KG1 (cell line): ENCODE data around the gene GGA2.
"Not testable (repeated sequence)": the region's sequence is repeated elsewhere in the genome, so short reads cannot be mapped to it uniquely, and the experiment has no call there.

Experiments used
- DNase-seq: peaks from one replicate; lab custom pipeline; 2025; lab: John Stamatoyannopoulos, UW

The GGA2 gene

GRCh38 chr16:23523876-23524385 is 13.6 kb upstream of the GGA2 start:
- no peak for DNase-seq

- no peak for DNase-seq
These were observed 13.0 kb upstream of the GGA2 start for GRCh38 chr16:23523321-23523720.

GRCh38 chr16:23521965-23522364 is 11.7 kb upstream of the GGA2 start:
- DNase-seq = no peak

GRCh38 chr16:23521037-23521743 is 10.9 kb upstream of the GGA2 start:
- DNase-seq = no peak

- no peak for DNase-seq
These were observed 10.2 kb upstream of the GGA2 start for GRCh38 chr16:23520500-23520899.

- DNase-seq = no peak
These were observed 9.0 kb upstream of the GGA2 start for GRCh38 chr16:23519282-23519681.

GRCh38 chr16:23518435-23518891 is 8.2 kb upstream of the GGA2 start:
- no peak for DNase-seq

- no peak for DNase-seq
These were observed 6.3 kb upstream of the GGA2 start for GRCh38 chr16:23516366-23517137.

- no peak for DNase-seq
These were observed 5.6 kb upstream of the GGA2 start for GRCh38 chr16:23515881-23516280.

- DNase-seq = no peak
These were observed 4.3 kb upstream of the GGA2 start for GRCh38 chr16:23514381-23515152.

- no peak for DNase-seq
These were observed 1.9 kb upstream of the GGA2 start for GRCh38 chr16:23512168-23512695.

- DNase-seq = no peak
These were observed 1.4 kb upstream of the GGA2 start for GRCh38 chr16:23511731-23512130.

GRCh38 chr16:23510915-23511270 is 599 bp upstream of the GGA2 start:
- not testable (repeated sequence) for DNase-seq

GRCh38 chr16:23509782-23510163 is 521 bp downstream of the GGA2 start:
- no peak for DNase-seq

- DNase-seq = no peak
These were observed 896 bp downstream of the GGA2 start for GRCh38 chr16:23509441-23509754.

GRCh38 chr16:23508589-23509440 is 1.5 kb downstream of the GGA2 start:
- no peak for DNase-seq

GRCh38 chr16:23506606-23506994 is 3.7 kb downstream of the GGA2 start:
- DNase-seq = no peak

GRCh38 chr16:23505671-23506605 is 4.4 kb downstream of the GGA2 start:
- DNase-seq = no peak

- no peak for DNase-seq
These were observed 5.1 kb downstream of the GGA2 start for GRCh38 chr16:23505180-23505665.

GRCh38 chr16:23504453-23505179 is 5.7 kb downstream of the GGA2 start:
- DNase-seq = no peak
